C4-2B (cell line): Measurements from ENCODE around the gene WDR81.

Source experiments
- CTCF ChIP-seq: fragments of 450-650 bp; conservative IDR thresholded peaks from 2 replicates; pipeline ENCODE4 v1.5.1; 2017; ENCODE audit warnings: mild to moderate bottlenecking
- ZFX ChIP-seq: fragments of 450-650 bp; IDR thresholded peaks from 2 replicates; pipeline ENCODE4 v1.6.1; 2017

GRCh38 chr17:1727258-1727789 is 2.8 kb downstream of the WDR81 start:
- TF ChIP-seq CTCF, result no peak
- no peak for TF ChIP-seq ZFX
